Activated T-helper 1 cell treated with anti-CD3 and anti-CD28 coated beads, Interleukin-12 subunit alpha, Interleukin-12 subunit beta, Interleukin-2, Interleukin-4 antibody, amounts not matched to agents 30 ng/mL and 10 ng/mL and 1 ng/mL, durations not matched to agents 14 hours and 24 hours and 36 hours (primary cell): Measurements from ENCODE around the gene COL23A1. TPM values are rescaled to one million over a fixed set of nuclear protein-coding genes. Genes with fewer than 3 reads are reported as not detected.
"Not testable (repeated sequence)": the region's sequence is repeated elsewhere in the genome, so short reads cannot be mapped to it uniquely, and the experiment has no call there.

Source experiments
- DNase-seq: peaks from one replicate; pipeline ENCODE4 v3.0.0; 2021; ENCODE audit warnings: low spot score
- H3K27ac Mint-ChIP-seq: one replicate; pipeline ENCODE4 v1.8.0; 2021; ENCODE audit warnings: mild to moderate bottlenecking, mixed read lengths
- H3K27me3 Mint-ChIP-seq: one replicate; pipeline ENCODE4 v1.8.0; 2022; ENCODE audit warnings: mild to moderate bottlenecking, moderate library complexity, mixed read lengths; ENCODE audit not compliant: insufficient read depth
- H3K36me3 Mint-ChIP-seq: one replicate; pipeline ENCODE4 v1.8.0; 2021; ENCODE audit warnings: low read depth, mixed read lengths
- H3K4me1 Mint-ChIP-seq: one replicate; pipeline ENCODE4 v1.8.0; 2021; ENCODE audit warnings: low read depth, mixed read lengths
- H3K4me3 Mint-ChIP-seq: one replicate; pipeline ENCODE4 v1.8.0; 2021; ENCODE audit warnings: mild to moderate bottlenecking, moderate library complexity, mixed read lengths
- H3K9me3 Mint-ChIP-seq: one replicate; pipeline ENCODE4 v1.8.0; 2021; ENCODE audit warnings: mixed read lengths
- intact Hi-C: fragments of 100-400 bp; cut with micrococcal nuclease; formaldehyde crosslinking; loops from one replicate; pipeline ENCODE4 v1.15.1; 2024
- total RNA-seq: library from RNA; stranded (reverse); gene quantifications from 2 replicates; pipeline ENCODE4 v1.2.3, GENCODE V29; 2022

COL23A1 gene
- total RNA-seq, 1 donor from 2014 or later = not detected

DNA sequence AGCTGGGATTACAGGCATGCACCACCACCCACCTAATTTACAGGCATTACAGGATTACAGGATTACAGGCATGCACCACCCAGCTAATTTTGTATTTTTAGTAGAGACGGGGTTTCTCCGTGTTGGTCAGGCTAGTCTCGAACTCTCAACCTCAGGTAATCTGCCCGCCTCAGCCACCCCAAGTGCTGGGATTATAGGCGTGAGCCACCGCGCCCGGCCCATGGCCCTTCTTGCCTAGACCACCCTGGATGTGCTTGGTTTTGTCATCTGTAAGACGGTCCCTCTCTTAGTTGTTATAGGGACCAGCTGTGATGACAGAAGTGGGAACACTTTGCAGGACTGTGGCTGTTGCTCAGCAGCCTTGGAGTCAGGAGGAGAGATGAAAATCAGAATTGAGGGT, 354.1 kb downstream of the COL23A1 start:
- peaks cover 63% of the 10 kb centered on the region for H3K4me1 Mint-ChIP-seq
- H3K27me3 Mint-ChIP-seq = no peaks in the 10 kb centered on the region
- H3K27ac Mint-ChIP-seq = no peak overlapping the region
- no peak overlapping the region for H3K4me3 Mint-ChIP-seq
- no peak for DNase-seq
- peaks cover 9% of the 10 kb centered on the region for H3K36me3 Mint-ChIP-seq
- no peaks in the 10 kb centered on the region for H3K9me3 Mint-ChIP-seq
- intact Hi-C loops = loop anchor here (10.0 kb wide), 1 partner anchor 1569 kb away; the partner anchor contains the start of gene MGAT4B

DNA sequence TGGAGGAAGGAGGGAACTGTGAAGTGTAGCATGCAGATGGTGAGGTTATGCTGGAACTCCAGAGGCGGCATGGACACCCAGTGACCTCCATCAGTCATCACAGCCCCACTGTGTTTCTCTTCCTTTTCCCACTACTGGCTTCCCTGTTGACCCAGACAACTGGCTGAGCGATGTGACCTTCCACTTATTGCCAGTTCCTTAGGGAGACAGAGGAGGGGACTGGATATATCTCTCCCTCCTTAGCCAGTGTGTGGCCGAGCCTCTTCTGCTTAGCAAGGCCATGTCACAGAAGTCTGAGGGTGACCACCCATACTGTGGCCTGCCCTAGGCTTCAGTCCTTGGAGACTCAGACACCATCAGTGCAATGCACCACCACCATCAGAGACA, 354.6 kb downstream of the COL23A1 start:
- intact Hi-C loops = loop anchor here (1.0 to 10.0 kb wide), 3 partner anchors 315 to 1569 kb away; partner anchors contain the start of genes COL23A1 and MGAT4B
- DNase-seq = no peak
- no peak overlapping the region for H3K27ac Mint-ChIP-seq

DNA sequence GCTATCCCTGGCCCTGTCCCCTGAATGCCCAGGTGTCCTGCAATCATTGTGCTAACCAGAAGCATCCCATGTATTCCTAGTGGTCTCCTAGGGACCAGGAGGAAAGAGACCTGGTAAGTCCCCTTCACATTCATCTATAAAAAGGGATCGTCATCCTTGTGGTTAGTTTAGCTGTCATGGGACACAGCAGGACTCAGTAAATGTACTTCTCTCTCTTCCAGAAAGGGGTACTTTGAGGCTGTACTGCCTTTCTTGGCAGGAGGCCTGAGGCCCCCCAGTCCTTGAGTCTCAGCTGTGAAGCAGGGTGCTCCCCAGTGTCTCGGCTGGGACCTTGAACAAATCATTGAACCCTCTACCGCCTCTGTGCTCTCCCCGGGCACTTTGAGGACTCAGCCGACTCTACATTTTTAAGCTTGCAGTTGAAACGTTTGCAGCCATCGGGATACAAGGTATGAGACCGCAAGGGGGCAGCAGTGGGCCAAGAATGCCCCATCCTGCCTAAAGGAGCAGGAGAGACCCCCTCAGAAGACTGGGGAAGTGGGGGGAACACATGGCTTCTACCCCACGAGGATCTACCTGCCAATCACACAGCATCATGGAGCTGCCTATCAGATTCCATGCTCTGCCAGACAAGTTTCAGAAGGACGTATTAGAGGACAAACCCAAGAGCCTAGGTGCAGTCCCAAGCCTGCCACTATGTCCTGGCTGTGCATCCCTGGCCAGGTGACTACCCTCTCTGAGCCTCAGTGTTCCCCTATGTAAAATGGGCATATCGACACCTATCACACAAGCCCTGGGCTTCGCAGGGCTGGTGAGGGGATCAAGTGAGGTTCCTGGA, 355.2 kb downstream of the COL23A1 start:
- intact Hi-C loops = loop anchor here (1.0 to 10.0 kb wide), 5 partner anchors 315 to 1570 kb away; partner anchors contain the start of genes COL23A1, HNRNPH1, MGAT4B and ZNF879
- H3K4me1 Mint-ChIP-seq = peaks cover 66% of the 10 kb centered on the region

More for the DNA sequence above, 354.6 kb downstream of the COL23A1 start:
- no peaks in the 10 kb centered on the region for H3K27me3 Mint-ChIP-seq
- H3K4me1 Mint-ChIP-seq = peaks cover 63% of the 10 kb centered on the region
- no peaks in the 10 kb centered on the region for H3K9me3 Mint-ChIP-seq
- H3K4me3 Mint-ChIP-seq = no peak overlapping the region
- H3K36me3 Mint-ChIP-seq = peaks cover 14% of the 10 kb centered on the region

DNA sequence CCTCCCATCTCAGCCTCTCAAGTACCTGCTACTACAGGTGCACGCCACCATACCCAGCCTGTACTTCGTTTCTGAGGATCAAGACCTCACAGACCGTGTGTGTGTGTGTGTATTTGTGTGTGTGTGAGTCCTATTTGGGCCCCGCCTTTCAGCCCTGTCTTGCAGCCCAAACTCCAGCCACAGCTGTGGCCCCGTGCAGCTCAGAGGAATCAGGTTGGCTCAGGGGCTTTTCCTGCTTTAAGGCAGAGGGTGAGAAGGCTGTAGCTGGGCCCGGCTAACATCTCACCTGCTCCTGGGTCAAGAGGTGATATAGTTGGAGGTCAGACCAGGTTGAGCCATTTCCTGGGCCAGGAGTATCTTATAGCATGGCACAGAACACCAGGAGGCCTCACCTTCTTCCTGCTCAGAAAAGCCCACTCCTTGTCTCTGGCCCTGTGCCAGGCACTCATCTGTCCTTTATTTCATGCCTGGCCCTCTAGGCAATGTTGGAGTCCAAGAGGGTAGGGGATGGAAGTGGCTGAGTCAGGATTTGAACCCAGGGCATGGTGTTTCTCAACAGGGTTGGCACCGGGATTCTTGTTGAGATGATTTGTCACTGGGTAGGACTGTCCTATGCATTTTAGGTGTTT, 356.0 kb downstream of the COL23A1 start:
- intact Hi-C loops = loop anchor here (5.0 to 10.0 kb wide), 3 partner anchors 788 to 1571 kb away; partner anchors contain the start of genes HNRNPH1, MGAT4B and ZNF879
- peaks cover 25% of the 10 kb centered on the region for H3K36me3 Mint-ChIP-seq
- H3K27me3 Mint-ChIP-seq = no peaks in the 10 kb centered on the region
- H3K4me1 Mint-ChIP-seq = peaks cover 69% of the 10 kb centered on the region
- H3K27ac Mint-ChIP-seq = peak overlapping the region; percentile 58
- DNase-seq = no peak
- H3K4me3 Mint-ChIP-seq = no peak overlapping the region
- H3K9me3 Mint-ChIP-seq = no peaks in the 10 kb centered on the region

More for the DNA sequence above, 355.2 kb downstream of the COL23A1 start:
- Mint-ChIP-seq H3K27me3 (no peaks in the 10 kb centered on the region), H3K27ac (peak overlapping the region; percentile 6), H3K4me3 (peak overlapping the region; percentile 35), H3K36me3 (peaks cover 18% of the 10 kb centered on the region), H3K9me3 (no peaks in the 10 kb centered on the region)
- DNase-seq = peak; percentile 64

DNA sequence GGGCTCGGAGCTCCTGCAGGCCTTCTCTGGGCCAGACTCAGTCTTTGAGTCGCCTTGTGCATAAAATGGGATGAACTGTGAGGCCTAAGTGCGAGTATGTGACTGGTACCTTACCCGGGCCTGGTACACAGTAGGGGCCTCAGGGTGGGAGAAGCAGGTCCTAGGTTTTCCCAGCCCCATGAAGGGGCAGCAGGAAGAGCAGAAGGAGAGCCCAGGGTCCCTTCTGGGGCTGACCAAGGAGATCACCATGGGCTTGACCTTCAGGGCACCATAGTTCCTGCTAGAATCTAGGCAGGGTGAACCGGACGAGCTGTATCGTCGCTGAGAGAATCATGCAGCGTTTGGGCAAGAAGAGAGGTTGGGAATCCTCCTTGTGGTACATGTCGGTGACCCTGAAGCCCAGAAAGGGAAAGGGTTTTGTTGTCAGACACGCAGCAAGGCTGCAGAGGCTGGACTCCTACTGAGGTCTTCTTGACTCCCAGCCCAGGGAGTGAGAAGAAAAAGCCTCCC, 357.2 kb downstream of the COL23A1 start:
- Mint-ChIP-seq H3K4me1 (peaks cover 65% of the 10 kb centered on the region), H3K36me3 (peaks cover 33% of the 10 kb centered on the region), H3K9me3 (no peaks in the 10 kb centered on the region), H3K27ac (peak overlapping the region; percentile 86), H3K4me3 (peak overlapping the region; percentile 76), H3K27me3 (no peaks in the 10 kb centered on the region)
- DNase-seq = no peak
- intact Hi-C loops = loop anchor here (1.0 to 10.0 kb wide), 6 partner anchors 29 to 1572 kb away; partner anchors contain the start of genes CLK4, HNRNPAB, HNRNPH1 and MGAT4B

DNA sequence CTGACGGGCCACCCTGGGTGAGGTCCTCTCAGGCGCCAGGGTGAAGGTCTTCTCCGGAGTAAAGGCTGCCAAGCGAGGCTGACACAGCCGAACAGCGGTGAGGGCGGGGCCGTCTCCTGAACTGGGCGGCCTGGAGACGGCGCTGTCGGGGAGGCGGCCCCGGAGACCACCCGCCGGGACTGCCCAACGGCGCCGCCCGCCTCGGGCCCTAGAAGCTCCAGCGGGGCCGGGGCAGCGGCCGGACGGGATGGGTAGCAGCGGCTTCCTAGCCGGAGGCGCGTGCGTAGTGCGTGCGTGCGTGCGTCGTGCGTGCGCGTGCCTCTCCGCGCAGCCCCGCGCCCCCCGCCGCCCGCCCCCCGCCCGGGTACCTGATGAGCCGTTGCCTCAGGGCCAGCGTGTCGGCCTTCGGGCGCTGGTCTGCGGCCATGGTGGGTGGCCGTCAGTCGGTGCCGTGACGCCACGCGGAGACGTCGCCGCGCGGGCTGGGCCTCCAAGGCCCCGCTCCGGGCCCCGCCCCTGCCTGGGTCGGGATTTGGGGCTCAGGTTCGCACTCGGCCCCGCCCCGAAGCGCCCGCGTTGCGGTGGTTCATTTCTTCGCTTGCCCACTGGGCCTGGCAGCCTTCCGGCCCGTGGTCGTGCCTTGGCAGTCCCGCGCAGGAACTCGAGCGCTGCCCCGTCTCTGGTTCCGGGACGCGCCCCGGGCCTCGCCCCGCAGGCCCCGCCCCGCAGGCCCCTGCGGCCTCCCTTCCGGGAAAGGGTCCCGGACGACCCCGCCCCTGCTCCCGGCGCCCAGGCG, 357.9 kb downstream of the COL23A1 start, which contains the start of gene PHYKPL:
PHYKPL (minus strand) TSS at position 679 of the 796 bp plus-strand sequence; CDS start at position 427, 252 bp downstream.
- Mint-ChIP-seq H3K4me3 (peak within 1 kb of the TSS; percentile 90), H3K9me3 (no peaks in the 10 kb centered on the region), H3K27me3 (no peaks in the 10 kb centered on the region), H3K4me1 (peaks cover 66% of the 10 kb centered on the region), H3K36me3 (peaks cover 40% of the 10 kb centered on the region), H3K27ac (peak within 1 kb of the TSS; percentile 86)
- intact Hi-C loops = loop anchor here (1.0 to 10.0 kb wide), 6 partner anchors 28 to 1572 kb away; partner anchors contain the start of genes CLK4, HNRNPAB, HNRNPH1 and MGAT4B
- peak; percentile 75 for DNase-seq

DNA sequence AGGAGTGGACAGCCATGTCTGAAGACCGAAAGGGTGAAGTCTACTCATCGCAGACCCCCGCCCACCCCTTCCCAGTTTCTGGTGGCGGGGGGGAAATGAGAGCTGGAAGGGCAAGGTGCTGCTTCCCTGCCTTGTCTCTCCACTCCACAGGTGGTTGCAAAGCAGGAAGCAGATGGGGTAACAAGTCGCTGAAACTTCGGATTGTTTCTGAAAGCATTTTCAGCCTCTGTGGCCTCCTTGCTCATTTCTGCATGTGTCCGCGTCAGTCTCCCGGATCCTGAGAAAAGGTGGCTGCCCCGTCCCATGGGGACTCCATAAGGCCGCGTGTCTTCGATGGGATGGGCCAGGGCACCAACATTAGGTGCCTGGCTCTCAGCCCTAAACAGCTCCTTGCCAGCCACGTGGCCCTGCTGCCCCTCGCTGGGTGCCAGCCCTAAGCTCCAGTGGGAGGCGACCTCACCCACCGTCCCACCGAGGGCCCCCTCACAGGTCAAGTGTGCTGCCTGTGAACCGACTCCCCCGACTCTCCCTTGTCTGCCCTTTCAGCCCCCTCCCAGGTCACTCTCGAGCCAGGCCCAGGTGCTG, 358.6 kb downstream of the COL23A1 start:
- intact Hi-C loops = loop anchor here (1.0 to 10.0 kb wide), 6 partner anchors 27 to 1573 kb away; partner anchors contain the start of genes CLK4, HNRNPAB, HNRNPH1 and MGAT4B
- Mint-ChIP-seq H3K36me3 (peaks cover 47% of the 10 kb centered on the region), H3K4me1 (peaks cover 65% of the 10 kb centered on the region)

DNA sequence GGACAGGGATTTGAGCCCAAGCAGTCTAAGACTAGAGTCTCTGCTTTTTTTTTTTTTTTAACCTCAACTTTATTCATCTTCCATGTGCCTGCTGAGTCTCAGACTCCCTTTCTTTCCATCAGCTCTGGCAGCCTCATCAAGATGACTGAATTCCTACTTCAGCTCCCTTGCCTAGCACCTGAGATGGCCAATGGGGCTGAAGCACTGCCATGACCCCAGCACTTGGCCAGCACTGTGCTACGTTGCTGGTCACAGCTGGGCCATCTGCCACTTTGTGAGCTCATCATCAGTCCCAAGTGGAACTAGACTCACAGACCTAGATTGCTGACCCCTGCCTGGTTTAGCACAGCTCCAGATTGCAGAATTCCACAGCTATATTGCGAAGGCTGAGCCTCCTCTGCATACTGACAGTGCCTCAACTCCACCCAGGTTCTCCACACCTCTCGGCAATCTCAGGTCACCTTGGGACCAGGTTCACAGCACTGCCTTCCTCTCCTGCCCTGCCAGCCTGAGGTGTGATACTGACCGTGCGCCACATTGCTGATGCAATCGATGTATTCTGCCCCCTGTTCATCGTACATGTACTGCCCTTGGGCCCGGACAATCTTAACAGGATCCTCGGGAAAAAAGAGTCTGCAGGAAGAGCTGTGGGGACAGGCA, 359.2 kb downstream of the COL23A1 start:
- H3K36me3 Mint-ChIP-seq = peaks cover 50% of the 10 kb centered on the region
- H3K9me3 Mint-ChIP-seq = no peaks in the 10 kb centered on the region
- peak overlapping the region; percentile 58 for H3K27ac Mint-ChIP-seq
- no peaks in the 10 kb centered on the region for H3K27me3 Mint-ChIP-seq
- peak overlapping the region; percentile 90 for H3K4me3 Mint-ChIP-seq
- intact Hi-C loops = loop anchor here (5.0 to 10.0 kb wide), 3 partner anchors 791 to 1574 kb away; partner anchors contain the start of genes HNRNPH1, MGAT4B and ZNF879
- H3K4me1 Mint-ChIP-seq = peaks cover 64% of the 10 kb centered on the region
- no peak for DNase-seq

More for the DNA sequence above, 358.6 kb downstream of the COL23A1 start:
- H3K4me3 Mint-ChIP-seq = peak overlapping the region; percentile 90
- no peak for DNase-seq
- H3K27ac Mint-ChIP-seq = peak overlapping the region; percentile 84
- no peaks in the 10 kb centered on the region for H3K27me3 Mint-ChIP-seq
- H3K9me3 Mint-ChIP-seq = no peaks in the 10 kb centered on the region

DNA sequence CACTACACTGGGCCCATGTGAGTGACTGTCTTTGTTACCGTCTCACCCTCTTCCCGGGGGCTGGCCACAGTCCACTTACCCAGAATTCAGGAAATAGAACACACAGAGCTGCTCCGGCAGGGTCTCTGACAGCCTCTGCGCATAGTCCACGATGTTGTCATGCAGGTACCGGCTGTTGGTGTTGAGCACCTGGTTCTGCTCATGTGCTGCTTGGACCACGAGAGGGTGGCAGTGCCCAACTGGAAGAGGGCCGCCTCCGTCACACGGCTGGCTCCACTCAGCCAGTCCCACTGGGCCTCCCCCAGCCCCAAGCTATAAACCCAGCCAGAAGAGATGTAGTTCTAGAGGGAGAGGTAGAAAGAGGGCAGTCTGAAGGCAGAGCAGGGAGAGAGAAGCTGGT, 360.3 kb downstream of the COL23A1 start:
- H3K4me3 Mint-ChIP-seq = peak overlapping the region; percentile 90
- H3K9me3 Mint-ChIP-seq = no peaks in the 10 kb centered on the region
- peaks cover 59% of the 10 kb centered on the region for H3K4me1 Mint-ChIP-seq
- intact Hi-C loops = loop anchor here (5.0 to 10.0 kb wide), 3 partner anchors 792 to 1575 kb away; partner anchors contain the start of genes HNRNPH1, MGAT4B and ZNF879
- DNase-seq = no peak
- peak overlapping the region; percentile 40 for H3K27ac Mint-ChIP-seq
- no peaks in the 10 kb centered on the region for H3K27me3 Mint-ChIP-seq
- H3K36me3 Mint-ChIP-seq = peaks cover 58% of the 10 kb centered on the region

DNA sequence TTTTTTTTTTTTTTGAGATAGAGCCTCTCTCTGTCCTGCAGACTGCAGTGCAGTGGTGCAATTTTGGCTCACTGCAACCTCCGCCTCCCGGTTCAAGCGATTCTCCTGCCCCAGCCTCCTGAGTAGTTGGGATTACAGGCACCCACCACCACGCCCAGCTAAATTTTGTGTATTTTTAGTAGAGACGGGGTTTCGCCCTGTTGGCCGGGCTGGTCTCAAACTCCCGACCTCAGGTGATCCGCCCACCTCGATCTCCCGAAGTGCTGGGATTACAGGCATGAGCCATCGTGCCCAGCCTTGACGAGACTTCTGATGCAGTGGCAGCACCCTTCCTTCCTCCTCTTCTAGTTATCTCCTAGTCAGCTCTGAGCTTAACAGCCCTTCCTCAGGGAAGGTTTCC, 361.1 kb downstream of the COL23A1 start:
- DNase-seq, intact Hi-C loops, H3K9me3 Mint-ChIP-seq, H3K27me3 Mint-ChIP-seq: not testable (repeated sequence)
- Mint-ChIP-seq H3K27ac (peak overlapping the region; percentile 73), H3K4me3 (peak overlapping the region; percentile 90), H3K4me1 (peaks cover 51% of the 10 kb centered on the region), H3K36me3 (peaks cover 59% of the 10 kb centered on the region)

DNA sequence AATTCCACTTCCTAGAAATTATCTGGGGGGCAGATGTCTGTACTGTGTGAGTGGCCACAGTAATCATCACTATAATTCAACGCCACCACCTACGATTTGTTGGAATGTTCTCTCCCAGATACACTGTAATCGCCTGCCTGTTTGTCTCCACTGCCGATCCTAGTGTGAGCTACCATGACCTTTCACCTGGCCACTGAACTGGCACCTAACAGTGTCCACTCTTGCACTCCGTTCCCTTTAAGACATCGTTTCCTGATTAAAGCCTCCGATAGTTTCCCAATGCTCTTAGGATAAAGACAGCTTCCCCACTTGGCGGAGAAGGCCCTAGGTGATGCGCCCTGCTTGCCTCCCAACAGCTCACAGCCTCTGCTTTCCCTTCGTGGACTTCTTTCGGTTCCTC, 361.6 kb downstream of the COL23A1 start:
- H3K27ac Mint-ChIP-seq = no peak overlapping the region
- DNase-seq = no peak
- no peak overlapping the region for H3K4me3 Mint-ChIP-seq
- peaks cover 48% of the 10 kb centered on the region for H3K4me1 Mint-ChIP-seq
- no peaks in the 10 kb centered on the region for H3K9me3 Mint-ChIP-seq
- intact Hi-C loops = no loop called here
- peaks cover 62% of the 10 kb centered on the region for H3K36me3 Mint-ChIP-seq
- H3K27me3 Mint-ChIP-seq = no peaks in the 10 kb centered on the region
